ENCODE measurements around the gene FOXK2.

Gene FOXK2

GRCh38 chr17:82479602-82480001, 39.9 kb upstream of the FOXK2 start:
- Mint-ChIP-seq H3K4me1 (peaks cover 6% of the 10 kb centered on the region), H3K27me3 (ENCODE audit: low read depth) (no peaks in the 10 kb centered on the region)
- no peak for TF ChIP-seq CTCF (IDR thresholded peaks at IDR 0.05; ENCODE audit: unreplicated experiment in 3 of 3)

GRCh38 chr17:82480318-82480717, 39.2 kb upstream of the FOXK2 start:
- Mint-ChIP-seq H3K4me1 (no peaks in the 10 kb centered on the region), H3K27me3 (ENCODE audit: low read depth) (no peaks in the 10 kb centered on the region), H3K36me3 (ENCODE audit: low read depth) (peaks cover 53% of the 10 kb centered on the region), H3K9me3 (no peaks in the 10 kb centered on the region), H3K4me3 (no peak overlapping the region), H3K27ac (no peak overlapping the region)
- no peak for TF ChIP-seq CTCF (IDR thresholded peaks at IDR 0.05; ENCODE audit: unreplicated experiment in 3 of 3)

More at GRCh38 chr17:82479602-82480001, 39.9 kb upstream of the FOXK2 start:
- Mint-ChIP-seq H3K27ac (no peak overlapping the region), H3K4me3 (no peak overlapping the region), H3K9me3 (no peaks in the 10 kb centered on the region), H3K36me3 (ENCODE audit: low read depth) (peaks cover 52% of the 10 kb centered on the region)

- no peaks in the 10 kb centered on the region for H3K27me3 Mint-ChIP-seq (ENCODE audit: low read depth)
These were observed 36.3 kb upstream of the FOXK2 start for GRCh38 chr17:82483204-82483660.

GRCh38 chr17:82483836-82484235, 35.7 kb upstream of the FOXK2 start:
- no peaks in the 10 kb centered on the region for H3K4me1 Mint-ChIP-seq
- H3K27ac Mint-ChIP-seq, result no peak overlapping the region
- H3K27me3 Mint-ChIP-seq (ENCODE audit: low read depth), result no peaks in the 10 kb centered on the region
- H3K4me3 Mint-ChIP-seq, result no peak overlapping the region
- H3K9me3 Mint-ChIP-seq, result no peaks in the 10 kb centered on the region
- peaks cover 65% of the 10 kb centered on the region for H3K36me3 Mint-ChIP-seq (ENCODE audit: low read depth)
- TF ChIP-seq CTCF (IDR thresholded peaks at IDR 0.05; ENCODE audit: unreplicated experiment in 3 of 3), result no peak

More at GRCh38 chr17:82483204-82483660, 36.3 kb upstream of the FOXK2 start:
- no peak for TF ChIP-seq CTCF (IDR thresholded peaks at IDR 0.05; ENCODE audit: unreplicated experiment in 3 of 3)
- Mint-ChIP-seq H3K27ac (no peak overlapping the region), H3K9me3 (no peaks in the 10 kb centered on the region), H3K4me1 (no peaks in the 10 kb centered on the region), H3K4me3 (no peak overlapping the region), H3K36me3 (ENCODE audit: low read depth) (peaks cover 62% of the 10 kb centered on the region)

GRCh38 chr17:82486231-82487094, 33.1 kb upstream of the FOXK2 start:
- Mint-ChIP-seq H3K27me3 (ENCODE audit: low read depth) (no peaks in the 10 kb centered on the region), H3K9me3 (no peaks in the 10 kb centered on the region), H3K27ac (peak overlapping the region in 1 of 3 experiments; percentile 25), H3K36me3 (ENCODE audit: low read depth) (peaks cover 56% of the 10 kb centered on the region), H3K4me1 (peaks cover 5% of the 10 kb centered on the region), H3K4me3 (no peak overlapping the region)
- TF ChIP-seq CTCF (IDR thresholded peaks at IDR 0.05; ENCODE audit: unreplicated experiment in 3 of 3), result no peak

- TF ChIP-seq CTCF (IDR thresholded peaks at IDR 0.05; ENCODE audit: unreplicated experiment in 3 of 3), result no peak
- no peak overlapping the region for H3K27ac Mint-ChIP-seq
- peaks cover 46% of the 10 kb centered on the region for H3K36me3 Mint-ChIP-seq (ENCODE audit: low read depth)
These were observed 31.6 kb upstream of the FOXK2 start for GRCh38 chr17:82487910-82488309.

More at GRCh38 chr17:82487910-82488309, 31.6 kb upstream of the FOXK2 start:
- peaks cover 5% of the 10 kb centered on the region for H3K4me1 Mint-ChIP-seq
- no peaks in the 10 kb centered on the region for H3K9me3 Mint-ChIP-seq
- H3K27me3 Mint-ChIP-seq (ENCODE audit: low read depth), result peaks cover 4% of the 10 kb centered on the region
- no peak overlapping the region for H3K4me3 Mint-ChIP-seq

Data from nephron (organoid).